GM15510 (cell line): ENCODE data around the gene CLDN10.

Experiments used
- POLR2A ChIP-seq: IDR thresholded peaks from 3 replicates; pipeline ENCODE4 v1.6.1; 2011; ENCODE audit warnings: borderline replicate concordance; ENCODE audit not compliant: insufficient read length; ENCODE audit errors: extremely low read depth

The CLDN10 gene

DNA sequence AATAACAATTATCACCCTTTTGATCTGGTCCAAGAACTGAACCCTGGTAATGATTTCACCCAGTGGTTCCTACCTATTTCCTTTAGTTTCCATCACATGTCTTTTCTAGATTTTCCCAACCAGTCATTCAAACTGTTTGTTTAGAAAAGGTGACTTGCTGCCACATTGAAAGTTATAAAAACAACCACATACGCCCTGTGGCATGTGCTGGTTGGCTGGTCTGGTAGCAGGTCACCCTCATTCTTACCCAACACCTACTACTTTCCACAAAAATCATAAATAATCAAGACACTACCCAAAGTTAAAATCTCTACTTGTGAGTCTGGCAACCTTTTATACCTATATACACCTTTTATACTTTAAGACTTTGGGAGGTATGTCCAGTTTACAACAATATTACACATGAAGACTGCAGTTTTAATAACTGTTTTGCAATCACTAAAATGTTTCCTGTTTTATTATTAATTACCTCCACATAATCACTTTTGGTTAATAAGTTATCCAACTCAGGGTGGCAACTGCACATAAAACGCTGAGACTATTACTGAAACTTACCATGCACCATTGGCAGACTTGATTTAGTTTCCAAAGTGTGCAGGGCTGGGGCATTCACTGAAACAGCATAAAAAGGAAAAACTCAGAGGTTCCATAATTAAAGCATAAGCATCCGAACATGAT lies 53.1 kb downstream of the CLDN10 start:
- no peak for TF ChIP-seq POLR2A

DNA sequence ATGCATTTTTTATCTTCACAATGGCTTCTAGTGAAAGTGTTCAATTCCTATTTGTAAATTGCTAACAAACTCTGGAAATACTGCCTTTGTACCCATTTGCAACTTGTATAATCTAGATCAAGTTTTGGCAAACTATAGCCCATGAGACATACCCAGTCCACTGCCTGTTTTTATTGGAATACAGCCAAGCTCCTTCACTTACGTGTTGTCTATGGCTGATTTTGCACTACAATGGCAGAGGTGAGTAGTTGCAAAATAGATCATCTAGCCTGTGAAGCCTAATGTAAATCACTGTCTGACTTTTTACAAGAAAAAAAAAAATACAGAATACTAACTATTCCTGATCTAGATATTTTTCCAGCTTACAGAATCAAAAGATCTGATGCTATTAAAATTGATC lies 54.8 kb downstream of the CLDN10 start:
- no peak for TF ChIP-seq POLR2A

DNA sequence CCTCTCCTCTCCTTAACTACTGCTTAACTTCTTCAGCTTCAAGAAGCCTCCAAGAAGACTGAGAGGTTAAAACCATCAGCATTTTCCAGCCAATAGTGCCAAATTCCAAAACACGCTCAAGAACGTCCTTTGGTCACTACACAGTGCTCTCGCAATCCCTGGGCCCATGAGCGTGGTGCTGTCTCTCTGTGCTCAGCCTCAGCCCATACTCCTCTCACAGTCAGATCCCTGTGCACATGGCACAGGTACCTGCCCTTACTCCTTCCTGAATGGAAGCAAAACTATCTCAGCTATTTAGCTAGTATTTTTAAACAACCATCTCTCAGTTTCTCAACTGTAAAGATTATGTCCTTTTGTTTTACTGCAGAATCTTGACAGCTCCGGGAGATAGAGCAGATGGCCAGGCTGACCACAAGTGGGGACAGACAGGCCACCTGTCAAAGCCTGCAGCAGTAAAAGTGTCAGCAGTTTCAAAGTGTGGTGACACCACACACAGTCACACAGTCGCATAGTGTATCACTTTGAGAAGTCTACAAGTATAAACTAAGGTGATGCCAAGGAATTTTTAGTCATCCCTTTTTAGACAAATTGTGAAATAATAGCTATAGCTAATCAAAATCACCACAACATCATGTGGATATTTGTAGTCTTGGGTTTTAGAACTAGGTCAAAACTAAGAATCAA lies 56.3 kb downstream of the CLDN10 start:
- no peak for TF ChIP-seq POLR2A

DNA sequence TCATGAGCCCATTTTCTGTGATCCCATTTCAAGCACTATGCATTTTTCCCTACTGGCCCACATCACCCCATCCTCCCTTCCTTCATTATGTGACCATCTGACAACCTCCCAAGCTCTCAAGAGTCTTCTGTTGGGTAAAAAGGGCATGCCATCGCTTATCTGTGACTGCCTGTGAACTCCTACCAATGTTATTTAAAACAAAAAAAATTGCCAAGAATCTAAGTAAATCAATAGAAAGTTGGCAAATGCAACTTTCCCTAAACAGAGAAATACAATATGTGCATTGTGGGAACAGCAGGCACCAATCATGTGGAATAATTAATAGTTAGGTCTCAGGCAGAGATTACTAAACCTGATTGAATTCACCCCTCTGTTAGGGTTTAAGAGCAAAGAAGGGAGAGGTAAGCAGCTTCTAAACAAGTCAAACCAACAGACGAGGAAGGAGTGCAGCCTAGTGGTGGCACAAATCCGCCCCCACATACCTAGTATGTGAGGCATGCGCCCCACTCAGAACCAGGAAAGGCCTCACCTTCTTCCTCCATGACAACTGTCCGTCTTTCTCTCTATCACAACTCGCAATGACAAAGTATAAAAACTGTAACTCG lies 62.2 kb downstream of the CLDN10 start:
- TF ChIP-seq POLR2A = no peak

- TF ChIP-seq POLR2A = no peak
Observed at GRCh38 chr13:95615539-95615938, 63.0 kb downstream of the CLDN10 start.

GRCh38 chr13:95620030-95620824 lies 67.7 kb downstream of the CLDN10 start:
- no peak for TF ChIP-seq POLR2A

- no peak for TF ChIP-seq POLR2A
Observed at GRCh38 chr13:95620825-95621498, 68.4 kb downstream of the CLDN10 start.

- TF ChIP-seq POLR2A = no peak
Observed at GRCh38 chr13:95623141-95623540, 70.6 kb downstream of the CLDN10 start.

- no peak for TF ChIP-seq POLR2A
Observed at GRCh38 chr13:95624020-95624419, 71.5 kb downstream of the CLDN10 start.

DNA sequence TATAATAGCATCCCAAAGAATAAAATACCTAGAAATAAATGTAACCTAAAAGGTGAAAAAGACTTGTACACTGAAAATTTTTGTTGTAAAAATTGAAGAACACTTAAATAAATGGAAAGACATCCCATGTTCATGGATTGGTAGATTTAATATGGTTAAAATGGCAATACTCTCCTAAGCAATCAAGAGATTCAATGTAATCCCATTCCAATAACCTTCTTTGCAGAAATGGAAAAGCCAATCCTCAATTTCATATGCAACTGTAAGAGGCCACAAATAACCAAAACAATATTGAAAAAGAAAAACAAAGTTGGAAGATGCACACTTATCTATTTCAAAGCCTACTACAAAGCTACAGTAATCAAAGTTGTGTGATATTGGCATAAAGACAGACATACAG lies 74.2 kb downstream of the CLDN10 start:
- no peak for TF ChIP-seq POLR2A

- TF ChIP-seq POLR2A = no peak
Observed at GRCh38 chr13:95627590-95627989, 75.1 kb downstream of the CLDN10 start.

GRCh38 chr13:95628488-95628887 lies 76.0 kb downstream of the CLDN10 start:
- no peak for TF ChIP-seq POLR2A

- no peak for TF ChIP-seq POLR2A
Observed at GRCh38 chr13:95629071-95629470, 76.6 kb downstream of the CLDN10 start.
